Measurements from ENCODE around the gene HBEGF.

- no peak for TF ChIP-seq CTCF (IDR thresholded peaks at IDR 0.05; ENCODE audit: low read depth, low read length)
- no peak for TF ChIP-seq EZH2phosphoT487 (IDR thresholded peaks at IDR 0.05; ENCODE audit: low read depth)
Observed at GRCh38 chr5:140366589-140367255, 20.3 kb upstream of the HBEGF start.

Data from OCI-LY3 (cell line).